VCaP (cell line): ENCODE data around the gene PFKP.
"Not testable (repeated sequence)": the region's sequence is repeated elsewhere in the genome, so short reads cannot be mapped to it uniquely, and the experiment has no call there.

ENCODE experiments used
- H3K27ac ChIP-seq: fragments of 450-650 bp; 2 replicates; pipeline ENCODE4 v1.5.1; 2017
- CTCF ChIP-seq: fragments of 450-650 bp; conservative IDR thresholded peaks from 2 replicates; pipeline ENCODE4 v1.5.1; 2017; ENCODE audit warnings: mild to moderate bottlenecking, moderate library complexity

The PFKP gene

GRCh38 chr10:3100856-3101640 lies 33.7 kb downstream of the PFKP start:
- H3K27ac ChIP-seq, result no peak overlapping the region
- no peak for TF ChIP-seq CTCF

- no peak for TF ChIP-seq CTCF
- H3K27ac ChIP-seq, result peak overlapping the region; percentile 90
These were observed 35.5 kb downstream of the PFKP start for GRCh38 chr10:3102720-3103427.

GRCh38 chr10:3103646-3104045 lies 36.3 kb downstream of the PFKP start:
- no peak for TF ChIP-seq CTCF

DNA sequence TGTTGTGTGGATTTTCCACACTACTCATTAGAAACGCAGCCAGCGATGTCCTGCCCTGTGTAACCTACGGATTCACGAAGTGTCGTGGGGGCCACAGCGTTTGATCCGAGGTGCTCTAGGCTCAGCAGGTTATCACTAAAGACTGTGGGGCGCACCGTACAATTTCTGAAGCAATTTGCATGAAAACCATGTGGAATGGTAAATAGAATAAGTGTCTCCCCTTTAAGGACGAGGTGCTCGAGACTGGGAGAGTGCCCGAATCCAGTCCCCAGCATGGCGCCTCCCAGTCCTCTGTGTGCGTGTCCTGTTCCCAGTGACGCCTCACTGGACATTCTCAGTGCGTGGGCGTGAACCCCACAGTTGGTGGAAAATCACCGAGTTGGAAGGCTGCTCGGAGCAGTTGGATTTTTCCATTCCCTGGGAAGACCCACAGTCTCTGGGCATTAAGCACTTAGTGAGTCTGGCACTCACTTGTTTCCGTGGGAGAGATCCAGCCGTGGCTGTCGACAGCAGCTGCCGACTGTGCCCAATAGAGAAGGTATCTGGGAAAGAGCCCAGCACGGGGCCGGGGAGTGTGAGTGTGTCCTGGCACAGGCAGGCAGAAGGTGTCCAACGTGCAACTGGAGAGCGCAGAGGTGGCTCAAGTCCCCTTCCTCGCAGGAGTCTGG lies 37.0 kb downstream of the PFKP start:
- TF ChIP-seq CTCF, result no peak
- H3K27ac ChIP-seq, result peak overlapping the region; percentile 90; the same call in 1 of the 2 replicates

More at GRCh38 chr10:3103646-3104045, 36.3 kb downstream of the PFKP start:
- H3K27ac ChIP-seq, result peak overlapping the region; percentile 90

DNA sequence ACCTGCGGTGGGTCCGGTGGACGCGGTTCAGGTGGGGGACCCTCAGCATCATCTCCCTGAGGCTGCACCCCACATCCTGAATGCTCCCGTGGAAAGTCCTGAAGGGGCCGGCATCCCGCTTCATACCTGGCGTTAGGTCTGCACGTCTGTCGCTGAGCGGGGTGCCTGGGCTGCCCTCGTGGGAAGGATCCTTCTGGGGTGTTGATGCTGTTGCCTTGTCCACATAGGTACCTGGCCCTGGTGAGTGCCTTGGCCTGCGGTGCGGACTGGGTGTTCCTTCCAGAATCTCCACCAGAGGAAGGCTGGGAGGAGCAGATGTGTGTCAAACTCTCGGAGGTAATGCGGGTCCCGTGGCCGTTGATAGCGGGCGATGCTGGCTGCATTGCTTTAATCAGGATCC lies 37.8 kb downstream of the PFKP start:
- no peak for TF ChIP-seq CTCF
- H3K27ac ChIP-seq, result no peak overlapping the region

- H3K27ac ChIP-seq, result no peak overlapping the region
- TF ChIP-seq CTCF, result no peak
These were observed 38.6 kb downstream of the PFKP start for GRCh38 chr10:3105905-3106304.

DNA sequence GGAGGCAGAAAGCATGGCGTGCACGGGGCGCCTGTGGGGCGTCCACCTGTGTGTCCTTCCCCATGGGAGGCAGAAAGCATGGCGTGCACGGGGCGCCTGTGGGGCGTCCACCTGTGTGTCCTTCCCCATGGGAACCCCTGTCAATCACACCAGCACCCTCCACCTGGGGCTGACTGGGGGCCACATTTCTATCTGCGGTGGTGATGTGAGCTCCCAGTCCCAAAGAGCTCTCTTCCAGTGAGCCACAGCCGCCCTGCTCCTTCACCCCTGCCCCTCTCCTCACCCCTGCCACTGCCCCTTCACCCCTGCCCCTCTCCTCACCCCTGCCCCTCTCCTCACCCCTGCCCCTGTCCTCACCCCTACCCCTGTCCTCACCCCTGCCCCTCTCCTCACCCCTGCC lies 39.0 kb downstream of the PFKP start:
- not testable (repeated sequence) for H3K27ac ChIP-seq
